OCI-LY7 (cell line): Measurements from ENCODE around the gene NDUFB10. TPM values are rescaled to one million over a fixed set of nuclear protein-coding genes. Genes with fewer than 3 reads are reported as not detected.

Source experiments
- BruUV-seq: library from RNA; stranded (reverse); fragments of 400-500 nt; replicated peaks from 2 replicates; lab custom pipeline; 2021; lab: Mats Ljungman, UMichigan
- CTCF ChIA-PET: fragments of 300-600 bp; sonication (Branson Sonifier 250); formaldehyde crosslinking; loops from one replicate; lab custom pipeline; 2022; ENCODE audit warnings: antibody characterized with exemption; ENCODE audit not compliant: unreplicated experiment; lab: Charles Lee
- POLR2A ChIA-PET: fragments of 300-600 bp; sonication (Branson Sonifier 250); formaldehyde crosslinking; loops from one replicate; lab custom pipeline; 2022; ENCODE audit warnings: antibody characterized with exemption; lab: Charles Lee
- DNase-seq: peaks from one replicate; pipeline ENCODE4 v3.0.0-alpha.2; 2015; ENCODE audit warnings: low spot score
- H2AFZ ChIP-seq: fragments of 200-600 bp; sonication (generic), shearing (Covaris generic); 2 replicates; pipeline ENCODE4 v1.6.1; 2014; ENCODE audit warnings: mild to moderate bottlenecking, antibody characterized with exemption, low read length, moderate library complexity
- H3K27ac ChIP-seq: fragments of 200-600 bp; sonication (generic); 2 replicates; pipeline ENCODE4 v1.5.1; 2014; ENCODE audit warnings: mixed run types, low read depth, mild to moderate bottlenecking, moderate library complexity, low read length, inconsistent platforms; ENCODE audit not compliant: poor library complexity, severe bottlenecking
- H3K36me3 ChIP-seq: fragments of 200-600 bp; sonication (generic); 2 replicates; pipeline ENCODE4 v1.6.1; 2014; ENCODE audit warnings: mild to moderate bottlenecking, antibody characterized with exemption, low read length, moderate library complexity, mixed read lengths; ENCODE audit not compliant: insufficient read depth
- H3K4me1 ChIP-seq: fragments of 200-600 bp; sonication (generic); 2 replicates; pipeline ENCODE4 v1.5.1; 2014; ENCODE audit warnings: mild to moderate bottlenecking, low read length; ENCODE audit not compliant: insufficient read depth, poor library complexity, severe bottlenecking
- H3K4me2 ChIP-seq: fragments of 200-600 bp; sonication (generic); 2 replicates; pipeline ENCODE4 v1.6.1; 2014; ENCODE audit warnings: mild to moderate bottlenecking, low read length
- H3K4me3 ChIP-seq: fragments of 200-600 bp; sonication (generic); 2 replicates; pipeline ENCODE4 v1.5.1; 2014; ENCODE audit warnings: mild to moderate bottlenecking, low read depth, low read length; ENCODE audit not compliant: poor library complexity, severe bottlenecking
- H3K79me2 ChIP-seq: fragments of 200-600 bp; sonication (generic); 2 replicates; pipeline ENCODE4 v1.6.1; 2016; ENCODE audit warnings: low read depth, mild to moderate bottlenecking, low read length, moderate library complexity, mixed read lengths; ENCODE audit not compliant: insufficient read depth
- H3K9me2 ChIP-seq: fragments of 200-600 bp; sonication (generic); 2 replicates; pipeline ENCODE4 v1.6.1; 2016; ENCODE audit warnings: mild to moderate bottlenecking, low read length, mixed read lengths; ENCODE audit not compliant: insufficient read depth
- H3K9me3 ChIP-seq: fragments of 200-600 bp; sonication (generic); 2 replicates; pipeline ENCODE4 v1.6.1; 2014; ENCODE audit warnings: mild to moderate bottlenecking, mixed run types, low read length, mixed read lengths
- H4K20me1 ChIP-seq: fragments of 200-600 bp; sonication (generic); 2 replicates; pipeline ENCODE4 v1.6.1; 2014; ENCODE audit warnings: mild to moderate bottlenecking, antibody characterized with exemption, low read length, moderate library complexity, mixed read lengths; ENCODE audit not compliant: insufficient read depth
- EZH2phosphoT487 ChIP-seq: fragments of 200-600 bp; sonication (generic); IDR thresholded peaks from 2 replicates; pipeline ENCODE4 v1.6.1; 2018; ENCODE audit warnings: low read depth, borderline replicate concordance, mild to moderate bottlenecking, mixed run types, antibody characterized with exemption, low read length, moderate library complexity, mixed read lengths
- intact Hi-C: fragments of 100-400 bp; cut with micrococcal nuclease; formaldehyde crosslinking; loops from one replicate; pipeline ENCODE4 v1.10.0; 2022; ENCODE audit not compliant: unreplicated experiment
- total RNA-seq, 2 experiments: library from RNA; depleted of rRNA in 1 of 2; stranded (reverse); fragments of >200 nt in 1 of 2; shearing (Covaris generic) in 1 of 2; gene quantifications; 2 replicates each; pipeline ENCODE4 v1.2.3, GENCODE V29; 2014 to 2022
- TF ChIP-seq, protein P1 (sequence below): fragments of 200-600 bp; sonication (generic); conservative IDR thresholded peaks from 2 replicates; pipeline ENCODE4 v1.5.1; 2014; ENCODE audit warnings: mild to moderate bottlenecking, antibody characterized with exemption, low read length, moderate library complexity, mixed read lengths

The NDUFB10 gene
- total RNA-seq, 2 experiments from 2014 or later: 201 to 240 TPM

DNA sequence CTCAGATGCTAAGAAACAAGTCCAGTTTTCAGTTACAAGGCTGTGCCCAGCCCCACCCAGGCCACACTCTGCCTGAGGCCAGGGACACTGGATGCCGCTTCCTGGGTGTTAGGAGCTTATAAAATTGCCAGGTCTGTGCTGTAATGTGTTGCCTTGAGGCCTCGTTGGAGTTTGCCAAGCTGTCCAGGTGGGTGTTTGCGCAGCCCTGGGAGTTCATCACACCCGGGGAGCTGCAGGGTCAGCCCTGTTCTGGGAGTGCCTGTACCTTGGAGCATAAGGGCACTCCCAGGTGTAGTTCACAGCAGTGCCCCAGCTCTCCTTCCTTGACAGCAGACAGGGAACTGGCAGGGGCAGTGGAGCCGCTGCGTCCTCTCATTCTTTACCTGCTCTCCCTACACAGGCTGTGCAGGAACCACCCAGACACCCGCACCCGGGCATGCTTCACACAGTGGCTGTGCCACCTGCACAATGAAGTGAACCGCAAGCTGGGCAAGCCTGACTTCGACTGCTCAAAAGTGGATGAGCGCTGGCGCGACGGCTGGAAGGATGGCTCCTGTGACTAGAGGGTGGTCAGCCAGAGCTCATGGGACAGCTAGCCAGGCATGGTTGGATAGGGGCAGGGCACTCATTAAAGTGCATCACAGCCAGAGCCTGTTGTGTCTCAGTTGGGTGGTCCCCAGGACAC is 26.3 kb downstream of the NDUFB10 start:
- Histone ChIP-seq H3K27ac (no peak overlapping the region), H3K79me2 (no peaks in the 10 kb centered on the region), H3K9me3 (no peaks in the 10 kb centered on the region), H3K36me3 (peaks cover 12% of the 10 kb centered on the region; the same call in 1 of the 2 replicates), H3K4me3 (peak overlapping the region; percentile 82), H3K4me1 (peaks cover 18% of the 10 kb centered on the region), H3K9me2 (no peaks in the 10 kb centered on the region), H2AFZ (no peak overlapping the region), H4K20me1 (no peaks in the 10 kb centered on the region), H3K4me2 (peak overlapping the region; percentile 85)
- intact Hi-C loops: no loop called here
- ChIA-PET POLR2A (interaction anchor here (1.1 kb wide), 1 partner anchor 14 kb away, joined by 3 read pairs; the partner anchor contains the start of gene TBL3), CTCF (interaction anchor here (0.6 kb wide), 1 partner anchor 801 kb away, joined by 3 read pairs; no protein-coding TSS in a partner anchor)
- no peak for TF ChIP-seq EZH2phosphoT487
- TF ChIP-seq, protein P1, sequence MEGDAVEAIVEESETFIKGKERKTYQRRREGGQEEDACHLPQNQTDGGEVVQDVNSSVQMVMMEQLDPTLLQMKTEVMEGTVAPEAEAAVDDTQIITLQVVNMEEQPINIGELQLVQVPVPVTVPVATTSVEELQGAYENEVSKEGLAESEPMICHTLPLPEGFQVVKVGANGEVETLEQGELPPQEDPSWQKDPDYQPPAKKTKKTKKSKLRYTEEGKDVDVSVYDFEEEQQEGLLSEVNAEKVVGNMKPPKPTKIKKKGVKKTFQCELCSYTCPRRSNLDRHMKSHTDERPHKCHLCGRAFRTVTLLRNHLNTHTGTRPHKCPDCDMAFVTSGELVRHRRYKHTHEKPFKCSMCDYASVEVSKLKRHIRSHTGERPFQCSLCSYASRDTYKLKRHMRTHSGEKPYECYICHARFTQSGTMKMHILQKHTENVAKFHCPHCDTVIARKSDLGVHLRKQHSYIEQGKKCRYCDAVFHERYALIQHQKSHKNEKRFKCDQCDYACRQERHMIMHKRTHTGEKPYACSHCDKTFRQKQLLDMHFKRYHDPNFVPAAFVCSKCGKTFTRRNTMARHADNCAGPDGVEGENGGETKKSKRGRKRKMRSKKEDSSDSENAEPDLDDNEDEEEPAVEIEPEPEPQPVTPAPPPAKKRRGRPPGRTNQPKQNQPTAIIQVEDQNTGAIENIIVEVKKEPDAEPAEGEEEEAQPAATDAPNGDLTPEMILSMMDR: no peak
- no TSS peak for BruUV-seq
- no peak for DNase-seq

DNA sequence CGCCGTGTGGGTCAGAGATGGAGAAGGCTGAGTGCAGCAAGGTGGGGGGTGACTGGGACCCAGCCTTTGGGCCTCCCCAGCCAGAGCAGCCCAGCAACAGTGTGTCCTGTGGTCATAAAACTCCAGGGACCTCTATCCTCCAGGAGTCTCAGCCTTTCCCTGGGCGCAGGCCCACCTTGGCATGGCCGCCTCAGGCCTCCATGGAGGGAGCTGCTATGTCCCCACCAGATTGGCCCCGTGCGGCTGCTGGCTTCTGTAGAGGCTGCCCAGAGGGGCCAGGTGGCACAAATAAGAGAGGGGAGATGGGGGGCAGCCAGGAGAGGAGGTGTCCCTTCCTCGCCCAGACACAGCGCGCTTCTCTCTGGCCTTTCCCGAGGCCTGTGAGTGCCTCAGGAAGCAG is 27.9 kb downstream of the NDUFB10 start:
- H3K4me3 ChIP-seq: no peak overlapping the region
- peaks cover 31% of the 10 kb centered on the region for H3K4me1 ChIP-seq
- H2AFZ ChIP-seq: no peak overlapping the region
- TF ChIP-seq, protein P1: no peak
- TF ChIP-seq EZH2phosphoT487: no peak
- no peak overlapping the region for H3K27ac ChIP-seq
- H3K4me2 ChIP-seq: no peak overlapping the region
- no peaks in the 10 kb centered on the region for H4K20me1 ChIP-seq
- H3K9me3 ChIP-seq: no peaks in the 10 kb centered on the region
- ChIA-PET CTCF (no interaction called here), POLR2A (no interaction called here)
- intact Hi-C loops: no loop called here
- H3K79me2 ChIP-seq: no peaks in the 10 kb centered on the region
- no peaks in the 10 kb centered on the region for H3K9me2 ChIP-seq
- DNase-seq: no peak
- BruUV-seq: no TSS peak
- H3K36me3 ChIP-seq: peaks cover 12% of the 10 kb centered on the region; the same call in 1 of the 2 replicates
